SK-N-MC (cell line): ENCODE data around the gene SH3RF3.

ENCODE experiments used
- EZH2 ChIP-seq: fragments of 200-600 bp; sonication (generic); IDR thresholded peaks from one replicate; pipeline ENCODE4 v1.6.1; 2017; ENCODE audit warnings: antibody characterized with exemption
- POLR2AphosphoS5 ChIP-seq: IDR thresholded peaks from 2 replicates; pipeline ENCODE4 v1.6.1; 2012; ENCODE audit warnings: mild to moderate bottlenecking, low read depth, low read length, borderline replicate concordance

DNA sequence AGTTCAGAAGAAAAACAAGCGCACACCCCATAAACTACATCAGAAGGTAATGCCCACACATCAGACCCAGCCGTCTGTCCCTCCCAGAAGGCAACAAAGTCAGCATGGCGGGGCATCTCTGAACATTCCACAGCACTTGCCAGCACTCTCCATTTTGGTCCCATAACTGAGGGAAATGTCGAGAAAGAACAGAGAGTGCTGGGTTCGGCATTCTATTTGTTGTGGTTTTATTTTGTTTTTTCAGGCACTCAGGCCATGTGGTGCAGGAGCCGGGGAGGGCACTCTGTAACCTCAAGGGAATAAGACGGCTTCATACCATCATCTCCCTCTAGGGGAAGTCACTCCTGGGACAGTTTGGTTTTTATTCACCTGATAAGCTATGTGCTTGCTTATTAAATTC is 328.8 kb downstream of the SH3RF3 start:
- TF ChIP-seq POLR2AphosphoS5 (no peak), EZH2 (no peak)
